ENCODE measurements around the gene GPR45.

The GPR45 gene

DNA sequence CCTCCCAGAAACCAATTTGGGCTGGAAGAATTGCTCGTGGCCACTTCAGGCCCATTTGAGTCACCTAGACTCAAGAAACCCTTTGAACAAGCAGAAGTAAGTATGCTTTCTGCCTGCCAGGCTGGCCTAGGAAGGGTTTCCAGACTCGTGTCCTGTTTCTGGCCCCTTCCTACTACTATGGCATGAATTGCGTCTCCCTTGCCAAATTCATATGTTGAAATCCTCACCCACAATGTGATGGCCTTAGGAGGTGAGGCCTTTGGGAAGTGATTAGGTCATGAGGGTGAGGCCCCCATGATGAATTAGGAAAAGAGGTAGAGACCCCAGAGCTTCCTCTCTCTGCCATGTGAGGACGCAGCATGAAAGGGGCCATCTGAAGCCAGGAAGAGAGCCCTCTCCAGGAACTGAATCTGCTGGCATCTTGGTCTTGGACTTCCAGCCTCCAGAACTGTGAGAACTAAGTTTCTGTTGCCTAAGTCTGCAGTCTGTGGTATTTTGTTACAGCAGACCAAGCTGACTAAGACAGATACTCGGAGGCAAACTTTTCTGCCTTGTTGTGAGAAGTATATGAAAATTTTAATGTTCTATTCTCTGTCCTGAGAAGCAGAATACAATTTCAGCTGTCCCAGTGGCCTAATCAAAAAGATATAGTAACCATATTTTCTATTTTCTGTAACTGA, 13.1 kb downstream of the GPR45 start:
- DNase-seq: no peak

DNA sequence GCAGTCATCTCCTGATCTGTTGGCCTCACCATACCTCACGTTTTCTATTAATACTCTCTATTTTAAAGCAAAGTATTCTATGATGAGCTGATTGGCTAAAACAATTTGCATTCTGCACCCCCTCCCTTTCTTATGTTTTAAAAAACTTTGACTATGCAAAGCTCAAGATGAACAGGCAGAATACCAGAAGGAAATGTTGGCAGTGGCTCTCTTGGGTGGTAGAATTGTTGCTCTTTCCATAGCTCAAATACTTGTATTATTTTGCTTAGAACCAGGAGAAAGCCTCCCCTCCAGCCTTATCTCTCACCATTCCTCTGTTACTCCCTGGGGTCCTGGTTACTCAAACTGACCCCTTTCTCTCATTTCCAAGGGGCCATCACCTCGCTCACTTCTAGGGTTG, 14.4 kb downstream of the GPR45 start:
- no peak for DNase-seq

DNA sequence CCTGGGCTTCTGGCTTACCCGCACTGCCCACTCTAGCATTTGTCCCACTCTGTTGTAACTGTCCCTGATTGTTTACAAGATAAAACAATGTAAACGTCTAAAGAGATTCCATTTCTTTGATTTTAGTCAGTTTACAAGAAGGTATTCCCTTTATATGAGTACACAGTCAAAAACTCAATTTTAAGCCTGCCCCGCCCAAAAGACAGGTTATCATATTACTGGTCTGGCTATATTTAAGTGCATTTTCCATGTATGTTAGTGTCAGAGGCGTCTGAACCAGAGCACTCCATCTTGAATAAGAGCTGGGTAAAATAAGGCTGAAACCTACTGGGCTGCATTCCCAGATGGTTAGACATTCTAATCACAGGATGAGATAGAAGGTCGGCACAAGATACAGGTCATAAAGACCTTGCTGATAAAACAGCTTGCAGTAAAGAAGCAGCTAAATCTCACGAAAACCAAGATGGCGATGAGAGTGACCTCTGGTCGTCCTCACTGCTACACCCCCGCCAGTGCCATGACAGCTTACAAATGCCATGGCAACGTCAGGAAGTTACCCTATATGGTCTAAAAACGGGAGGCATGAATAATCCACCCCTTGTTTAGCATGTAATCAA, 15.0 kb downstream of the GPR45 start:
- no peak for DNase-seq

DNA sequence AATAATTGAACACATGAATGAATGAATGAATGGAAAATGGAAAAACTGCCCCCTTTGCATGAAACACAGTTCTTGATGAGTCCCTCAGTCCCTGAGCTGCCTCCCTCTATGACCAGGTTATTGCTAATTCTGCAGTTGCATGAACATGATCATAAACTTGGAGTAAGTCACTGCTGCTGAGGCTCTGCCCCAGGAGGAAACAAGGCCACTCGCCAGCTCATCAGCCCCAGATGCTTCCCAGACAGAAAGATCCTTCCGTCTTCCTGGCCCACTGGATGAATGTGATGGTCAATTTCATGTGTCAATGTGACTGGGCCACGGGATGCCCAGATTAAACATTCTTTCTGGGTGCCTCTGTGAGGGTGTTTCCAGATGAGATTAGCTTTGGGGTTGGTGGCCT, 16.4 kb downstream of the GPR45 start:
- no peak for DNase-seq

DNA sequence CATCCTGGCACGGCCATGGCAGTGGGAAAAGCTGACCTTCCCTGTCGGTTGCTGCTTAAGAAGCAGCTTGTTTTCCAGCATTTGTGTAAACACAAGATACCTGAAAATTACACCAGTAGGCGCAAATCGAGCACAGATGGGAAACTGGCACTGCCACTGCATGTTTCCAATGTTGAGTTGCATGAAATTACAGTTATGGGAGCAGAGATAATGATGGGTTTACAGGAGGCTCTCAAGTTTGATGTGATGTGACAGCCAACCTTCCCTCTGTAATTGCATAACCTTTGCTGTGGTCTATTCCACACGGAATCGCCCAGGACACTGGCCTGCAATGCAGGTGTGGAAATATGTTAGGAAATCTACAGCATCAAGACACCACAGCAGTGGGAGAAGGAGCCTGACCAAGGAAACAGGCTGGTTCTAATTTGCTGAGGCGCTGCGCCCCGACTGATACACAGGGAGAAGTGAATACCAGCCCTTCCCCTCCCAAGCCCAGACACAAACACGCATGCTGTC, 17.4 kb downstream of the GPR45 start:
- no peak for DNase-seq

DNA sequence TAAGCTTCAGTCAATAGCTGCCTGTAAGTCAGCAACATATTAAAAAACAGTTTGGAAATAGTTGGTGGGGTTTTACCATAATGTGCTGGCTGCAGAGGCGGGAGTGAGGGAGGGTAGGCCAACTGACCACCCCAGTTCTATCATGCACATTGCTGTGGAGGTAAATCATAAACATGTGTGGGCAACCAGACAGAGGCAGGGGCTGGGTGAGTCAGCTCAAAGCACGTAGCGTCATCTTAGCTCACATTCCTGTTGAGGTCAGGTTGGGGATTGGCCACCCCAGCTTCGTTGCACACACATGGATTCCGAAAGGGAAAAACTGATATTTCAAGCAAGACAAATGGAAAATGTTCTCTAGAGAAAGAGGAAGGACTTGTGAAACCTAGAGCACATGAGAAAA, 19.5 kb downstream of the GPR45 start:
- DNase-seq: no peak

DNA sequence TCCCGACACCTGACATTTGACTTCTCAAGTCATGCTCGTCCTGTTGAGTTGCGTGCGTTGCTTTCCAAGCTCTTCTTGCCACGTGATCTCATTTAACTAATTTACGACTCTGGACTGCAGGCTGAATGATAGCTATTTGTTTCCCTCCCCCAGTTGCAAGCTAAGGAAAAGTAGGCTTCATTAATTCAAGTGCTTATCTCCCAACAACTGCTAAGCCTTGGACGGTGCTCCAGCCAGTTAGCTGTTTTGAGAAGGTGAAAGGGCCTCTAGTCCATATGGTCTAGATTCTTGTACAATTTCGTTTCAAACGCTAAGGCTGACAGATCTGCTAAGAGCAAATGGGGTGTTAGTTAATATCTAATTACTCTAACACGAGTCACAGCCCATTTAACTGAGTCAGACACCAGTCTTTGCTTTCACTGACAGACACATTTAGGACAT, 21.1 kb downstream of the GPR45 start:
- no peak for DNase-seq

DNA sequence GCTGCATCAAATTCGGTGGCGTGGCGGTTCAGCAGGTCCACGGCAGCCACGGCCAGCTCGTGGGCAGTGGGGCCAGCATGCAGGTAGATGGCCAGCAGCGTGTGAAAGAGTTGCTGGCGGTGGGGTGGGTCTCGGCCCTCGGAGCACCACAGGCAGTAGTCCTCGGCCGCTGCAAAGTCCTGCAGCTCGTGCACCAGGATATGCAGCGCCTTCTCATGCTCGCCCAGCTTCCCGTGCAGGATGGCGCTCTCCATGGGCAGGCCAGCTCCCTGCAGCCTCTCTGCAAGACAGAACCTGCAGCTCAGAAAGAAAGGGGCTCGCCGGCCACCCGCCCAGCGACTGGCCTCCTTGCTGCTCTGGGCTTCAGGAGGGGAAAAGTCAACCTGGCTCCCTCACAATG, 27.9 kb downstream of the GPR45 start:
- DNase-seq: no peak

DNA sequence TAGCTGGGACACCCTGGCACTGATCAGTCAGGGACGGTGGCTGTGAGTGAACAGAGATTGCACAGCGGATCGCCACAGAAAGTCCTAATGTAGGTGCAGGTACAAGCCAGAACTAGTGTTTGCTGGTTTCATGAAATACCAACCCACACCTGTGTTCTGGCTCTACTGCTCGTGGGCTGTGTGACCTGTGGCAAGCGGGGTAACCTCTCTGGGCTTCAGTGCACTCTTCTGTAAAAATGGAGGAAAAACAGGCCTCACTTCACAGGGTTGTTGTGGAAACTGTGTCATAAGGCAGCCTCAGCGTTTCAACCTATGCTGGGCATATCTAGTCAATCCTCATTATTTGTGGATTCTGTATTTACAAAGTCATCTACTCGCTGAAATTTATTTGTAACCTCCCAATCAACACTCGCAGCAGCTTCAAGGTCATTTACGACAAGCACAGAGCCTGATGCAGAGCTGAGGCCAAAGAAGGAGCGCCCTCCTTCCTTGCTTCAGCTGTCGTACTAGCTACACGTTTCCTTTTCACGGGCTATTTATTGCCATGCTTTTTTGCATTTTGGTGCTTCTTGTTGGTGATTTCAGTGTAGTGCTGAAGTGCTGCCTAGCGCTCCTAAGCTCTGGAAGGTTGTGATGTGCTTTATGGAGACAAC, 30.0 kb downstream of the GPR45 start:
- DNase-seq: no peak

DNA sequence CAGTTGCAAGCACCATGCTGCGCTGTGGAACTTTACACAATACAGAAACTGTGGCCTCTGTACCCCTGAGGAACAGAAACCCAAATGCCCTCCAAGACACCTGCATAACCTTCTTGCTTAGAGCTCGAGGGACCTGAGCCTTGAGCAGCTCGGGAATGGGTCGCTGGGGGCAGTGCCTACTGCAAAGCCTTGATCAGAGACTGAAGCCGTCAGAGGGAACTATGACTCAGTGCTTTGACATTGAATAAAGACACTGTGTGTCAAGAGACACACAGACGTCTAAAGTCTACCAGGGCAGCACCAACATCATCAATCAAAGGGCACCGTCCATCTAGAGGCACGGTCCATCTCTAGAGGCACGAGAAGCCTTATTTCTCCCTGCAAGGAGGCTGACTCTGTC, 30.6 kb downstream of the GPR45 start:
- DNase-seq: no peak

DNA sequence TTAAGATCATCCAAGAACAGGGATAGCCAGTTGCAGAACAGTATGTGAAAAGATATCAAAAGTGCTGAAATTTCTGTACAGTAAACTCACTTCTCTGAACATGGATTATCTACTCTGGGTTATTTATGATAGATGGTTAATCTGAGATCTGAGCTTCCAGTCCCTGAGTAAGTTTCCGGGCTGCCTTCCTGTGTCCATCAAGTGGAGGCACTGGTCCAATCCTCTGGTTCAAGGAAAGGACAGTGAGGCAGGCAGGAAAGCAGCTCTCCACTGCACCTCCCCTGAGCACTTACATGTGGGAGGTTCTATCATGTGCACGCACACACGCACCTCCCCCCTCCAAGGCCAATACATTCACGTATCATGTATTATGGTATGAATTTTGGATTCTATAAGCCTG, 32.5 kb downstream of the GPR45 start:
- no peak for DNase-seq

DNA sequence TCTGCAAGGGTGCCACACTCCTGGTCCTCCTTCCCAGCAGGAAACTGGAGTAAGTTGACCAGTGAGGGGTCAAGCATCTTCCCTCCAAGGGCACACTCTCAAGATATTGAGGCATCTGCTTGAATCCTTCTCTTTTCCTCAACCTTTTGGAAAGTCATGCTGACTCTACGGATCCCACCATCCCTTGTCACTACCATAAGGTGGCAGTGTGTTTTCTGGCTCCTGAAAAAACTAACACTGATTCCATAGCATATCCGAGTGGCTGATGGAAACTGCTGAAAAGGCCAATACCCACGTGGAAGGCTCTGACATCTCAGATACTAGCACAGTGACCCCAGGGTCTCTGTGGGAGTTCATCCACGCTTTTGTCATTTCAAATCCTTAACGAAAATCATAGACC, 37.1 kb downstream of the GPR45 start:
- no peak for DNase-seq

DNA sequence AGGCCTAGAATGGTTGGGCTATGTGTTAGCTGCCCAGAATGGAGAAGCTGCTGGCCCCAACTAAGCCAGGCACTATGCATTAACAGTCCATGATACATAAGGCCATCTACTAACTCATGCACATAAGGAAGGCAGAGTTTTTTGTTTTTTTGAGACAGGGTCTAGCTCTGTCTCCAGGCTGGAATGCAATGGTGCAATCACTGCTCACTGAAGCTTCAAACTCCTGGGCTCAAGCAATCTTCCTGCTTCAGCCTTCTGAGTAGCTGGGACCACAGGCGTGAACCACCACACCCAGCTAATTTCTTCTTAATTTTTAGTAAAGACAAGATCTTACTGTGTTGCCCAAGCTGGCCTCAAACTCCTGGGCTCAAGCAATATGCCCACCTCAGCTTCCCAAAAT, 37.6 kb downstream of the GPR45 start:
- no peak for DNase-seq

DNA sequence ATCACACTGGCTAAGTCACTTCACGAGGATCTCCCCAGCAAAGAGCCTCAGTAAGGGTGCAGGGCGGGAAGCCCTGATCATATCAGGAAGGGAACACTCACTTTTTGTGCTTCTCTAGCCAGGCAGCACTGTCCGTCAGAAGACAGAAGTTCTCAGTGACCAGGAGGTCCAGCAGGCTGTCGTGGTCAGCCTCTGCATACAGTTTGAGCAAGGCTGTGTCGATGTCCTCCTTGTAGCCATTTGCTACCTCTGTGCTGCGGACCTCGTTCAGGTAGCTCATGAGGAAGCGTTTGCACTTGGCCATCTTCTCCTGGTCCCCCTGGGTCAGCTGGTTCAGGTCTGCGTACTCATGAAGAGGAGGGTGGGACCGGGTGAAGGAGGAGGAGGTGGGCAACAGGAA, 38.7 kb downstream of the GPR45 start:
- no peak for DNase-seq

DNA sequence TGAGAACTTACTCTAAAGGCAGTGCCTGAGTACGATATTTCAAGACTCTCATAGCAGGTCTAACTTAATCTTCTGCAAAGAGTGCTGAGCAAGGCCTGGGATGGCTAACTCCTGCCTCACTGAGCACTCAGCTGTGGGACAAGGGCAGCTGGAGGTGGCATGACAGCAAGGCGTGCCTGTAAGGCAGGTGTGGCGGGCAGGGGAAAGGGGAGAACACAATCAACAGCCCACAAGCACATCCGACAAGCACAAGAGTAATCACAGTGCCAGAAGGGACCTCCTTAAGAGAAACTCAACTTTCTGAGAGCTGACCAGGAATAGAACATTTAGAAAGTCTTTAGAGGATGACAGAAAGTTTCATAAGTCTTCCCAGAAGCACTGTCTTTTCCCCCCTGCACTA, 42.0 kb downstream of the GPR45 start:
- no peak for DNase-seq

DNA sequence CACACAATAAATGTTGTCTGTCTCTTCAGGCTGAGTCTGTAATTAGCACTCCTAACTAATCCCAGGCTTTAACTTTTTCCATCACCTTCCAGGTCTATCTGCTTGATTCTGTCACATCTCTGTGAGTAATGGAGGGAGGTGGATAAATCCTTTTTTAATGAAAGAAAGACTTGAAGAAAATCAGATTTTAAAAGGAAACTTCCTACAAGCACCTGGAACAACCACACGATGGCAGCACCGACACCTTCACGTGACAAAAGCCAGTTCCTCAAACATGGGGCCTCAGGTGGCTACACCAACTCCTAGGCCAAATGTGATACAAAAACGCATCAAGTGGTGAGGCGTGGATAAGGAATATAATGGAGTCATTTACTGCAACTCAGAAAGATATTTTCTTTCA, 46.1 kb downstream of the GPR45 start:
- DNase-seq: no peak

DNA sequence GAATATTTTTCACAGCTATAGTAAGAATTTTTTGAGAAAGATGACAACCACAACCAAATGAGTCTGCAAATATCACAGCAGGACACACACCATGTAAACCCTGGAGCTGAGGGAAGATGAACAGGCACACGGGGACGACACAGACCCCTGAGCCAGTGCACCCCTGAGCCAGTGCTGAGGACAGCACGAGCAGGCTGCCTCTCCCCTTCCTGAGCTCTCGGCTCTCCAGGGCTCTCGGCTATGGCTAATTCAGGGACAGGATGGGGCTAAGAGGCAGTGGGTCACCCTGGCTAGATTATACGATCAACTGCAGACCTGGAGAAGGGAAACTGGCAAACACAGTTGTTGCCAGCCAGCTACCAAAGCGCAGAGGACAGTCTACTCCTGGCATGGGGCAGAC, 46.6 kb downstream of the GPR45 start:
- no peak for DNase-seq

DNA sequence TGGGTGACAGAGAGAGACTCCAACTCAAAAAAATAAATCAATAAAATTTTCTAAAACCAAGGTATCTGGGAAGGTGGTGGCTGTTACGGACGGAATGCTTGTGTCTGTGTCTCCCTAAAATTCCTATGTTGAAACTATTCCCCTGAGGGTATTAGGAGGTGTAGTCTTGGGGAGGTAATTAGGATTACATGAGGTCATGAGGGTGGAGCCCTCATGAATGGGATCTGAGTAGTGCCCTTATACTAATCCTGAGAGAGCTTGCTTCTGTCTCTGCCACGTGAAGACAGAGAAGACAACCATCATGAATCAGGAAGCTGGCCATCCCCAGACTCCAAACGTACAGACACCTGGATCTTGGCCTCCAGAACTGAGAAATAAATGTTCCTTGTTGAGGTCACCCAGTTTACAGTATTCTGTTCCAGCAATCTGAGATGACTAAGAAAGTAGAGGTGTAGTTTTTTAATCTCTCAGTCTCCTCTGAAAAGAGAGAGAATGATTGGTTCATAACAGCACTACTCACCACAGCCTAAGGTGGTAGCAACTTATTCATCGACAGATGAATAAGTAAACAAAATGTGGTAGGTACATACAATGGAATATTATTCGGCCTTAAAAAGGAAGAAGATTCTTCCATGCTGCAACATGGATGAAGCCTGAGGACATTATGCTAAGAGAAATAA, 49.6 kb downstream of the GPR45 start:
- DNase-seq: no peak

DNA sequence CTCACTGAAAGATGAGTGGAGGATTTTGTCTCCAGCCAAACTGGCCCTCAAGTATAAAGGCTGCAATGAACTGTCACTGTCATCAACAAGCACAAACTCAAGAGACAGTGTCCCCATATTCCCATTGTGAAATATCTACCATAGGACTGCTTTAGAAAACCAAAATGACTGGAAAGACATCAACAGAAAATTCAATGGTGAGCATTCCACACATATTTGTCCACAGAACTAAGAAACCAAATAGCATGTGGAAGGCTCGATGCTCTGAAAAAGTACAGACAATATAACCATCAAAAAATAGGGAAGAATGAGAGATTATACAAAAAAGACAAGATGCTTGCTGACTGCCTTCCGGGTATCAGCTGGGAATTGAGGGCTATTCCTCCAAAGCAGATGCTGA, 50.4 kb downstream of the GPR45 start:
- DNase-seq: no peak

All from NCI-H1105 (cell line).